HCT116 (cell line): ENCODE measurements around the gene TM7SF2. TPM values are rescaled to one million over a fixed set of nuclear protein-coding genes. Genes with fewer than 3 reads are reported as not detected.

ENCODE experiments used
- ATAC-seq: fragments of 200-7000 bp; cut with Tn5 transposase; 2 replicates; pipeline ENCODE4 v1.9.1; 2020; ENCODE audit warnings: mild to moderate bottlenecking, moderate library complexity
- BruUV-seq: library from RNA; stranded (reverse); fragments of 400-500 nt; replicated peaks from 2 replicates; lab custom pipeline; 2021; lab: Mats Ljungman, UMichigan
- CTCF ChIA-PET: fragments of 300-600 bp; sonication (Branson Sonifier 250); formaldehyde crosslinking; loops from one replicate; lab custom pipeline; 2021; ENCODE audit warnings: antibody characterized with exemption; lab: Charles Lee
- POLR2A ChIA-PET: fragments of 300-600, 350-600 bp; sonication (Branson Sonifier 250); formaldehyde crosslinking; loops from one replicate; lab custom pipeline; 2021; ENCODE audit warnings: antibody characterized with exemption; lab: Charles Lee
- RAD21 ChIA-PET, 2 experiments: fragments of 300-600 bp; sonication (Branson Sonifier 250); formaldehyde crosslinking; loops; one replicate each; lab custom pipeline; 2023; ENCODE audit warnings: low total read pairs in 2 of 2; ENCODE audit not compliant: uncharacterized antibody in 2 of 2, unreplicated experiment in 2 of 2, low non-redundant PET in 1 of 2; lab: Charles Lee
- DNase-seq: peaks from one replicate; pipeline ENCODE4 v3.0.0-alpha.2; 2010; ENCODE audit warnings: low read depth, low spot score
- H2AFZ ChIP-seq: fragments of 200-600 bp; shearing (Covaris generic), sonication (generic); 2 replicates; pipeline ENCODE4 v1.6.1; 2017; ENCODE audit warnings: low read depth, mixed run types, mixed read lengths, antibody characterized with exemption, low read length; ENCODE audit not compliant: poor library complexity, severe bottlenecking
- H3K27ac ChIP-seq: 2 replicates; pipeline ENCODE4 v1.5.1; 2012; ENCODE audit warnings: low read depth, low read length
- H3K27me3 ChIP-seq: fragments of 200-600 bp; sonication (generic); 2 replicates; pipeline ENCODE4 v1.6.1; 2016; ENCODE audit warnings: mixed run types, low read length, mixed read lengths; ENCODE audit not compliant: insufficient read depth
- H3K36me3 ChIP-seq, 2 experiments: fragments of 200-500 bp in 1 of 2; fragments of 200-600 bp in 1 of 2; sonication (Bioruptor generic) in 1 of 2; sonication (generic) in 1 of 2; 2 replicates each; pipeline versions ENCODE4 v1.5.1 to v1.6.1; 2014 to 2016; ENCODE audit warnings: low read length in 2 of 2, inconsistent platforms in 1 of 2, mixed read lengths in 1 of 2, mixed run types in 1 of 2; ENCODE audit not compliant: insufficient read depth in 2 of 2, control insufficient read depth in 1 of 2
- H3K4me1 ChIP-seq, 2 experiments: fragments of 200-600 bp in 1 of 2; sonication (generic) in 1 of 2; 2 replicates each; pipeline versions ENCODE4 v1.5.1 to v1.6.1; 2012 to 2017; ENCODE audit warnings: low read length in 2 of 2, inconsistent platforms in 1 of 2, mild to moderate bottlenecking in 1 of 2, mixed read lengths in 1 of 2, mixed run types in 1 of 2, moderate library complexity in 1 of 2; ENCODE audit not compliant: insufficient read depth in 2 of 2, control insufficient read depth in 1 of 2
- H3K4me2 ChIP-seq: fragments of 200-600 bp; sonication (generic); 2 replicates; pipeline ENCODE4 v1.6.1; 2017; ENCODE audit warnings: mixed run types, low read length, mixed read lengths
- H3K4me3 ChIP-seq, 2 experiments: fragments of 200-600 bp in 1 of 2; sonication (generic) in 1 of 2; replicated peaks in 1 of 2; 2 replicates each; pipeline ENCODE4 v1.5.1; 2011 to 2016; ENCODE audit warnings: low read length in 2 of 2, control low read depth in 1 of 2, low read depth in 1 of 2, mild to moderate bottlenecking in 1 of 2, mixed read lengths in 1 of 2, mixed run types in 1 of 2
- H3K79me2 ChIP-seq: fragments of 200-600 bp; sonication (generic); 2 replicates; pipeline ENCODE4 v1.6.1; 2017; ENCODE audit warnings: mild to moderate bottlenecking, mixed run types, low read length, moderate library complexity, mixed read lengths; ENCODE audit not compliant: insufficient read depth
- H3K9ac ChIP-seq: fragments of 200-600 bp; sonication (generic); 2 replicates; pipeline ENCODE4 v1.6.1; 2016; ENCODE audit warnings: low read length, mixed read lengths
- H3K9me2 ChIP-seq: fragments of 200-600 bp; sonication (generic), shearing (Covaris generic); 2 replicates; pipeline ENCODE4 v1.6.1; 2017; ENCODE audit warnings: mixed run types, mild to moderate bottlenecking, moderate library complexity; ENCODE audit not compliant: insufficient read depth
- H3K9me3 ChIP-seq, 2 experiments: fragments of 200-500 bp in 1 of 2; fragments of 200-600 bp in 1 of 2; sonication (Bioruptor generic) in 1 of 2; sonication (generic) in 1 of 2; 2 replicates each; pipeline ENCODE4 v1.6.1; 2014 to 2017; ENCODE audit warnings: low read length in 2 of 2, mixed read lengths in 2 of 2, inconsistent platforms in 1 of 2, low read depth in 1 of 2, mild to moderate bottlenecking in 1 of 2, mixed run types in 1 of 2, moderate library complexity in 1 of 2; ENCODE audit not compliant: control insufficient read depth in 1 of 2, insufficient read depth in 1 of 2
- H4K20me1 ChIP-seq: fragments of 200-600 bp; sonication (generic), shearing (Covaris generic); 2 replicates; pipeline ENCODE4 v1.6.1; 2017; ENCODE audit warnings: mixed run types, mild to moderate bottlenecking, moderate library complexity; ENCODE audit not compliant: insufficient read depth
- CEBPB ChIP-seq: IDR thresholded peaks from 2 replicates; pipeline ENCODE4 v1.6.1; 2012; ENCODE audit warnings: low read depth
- JUND ChIP-seq: IDR thresholded peaks from 2 replicates; pipeline ENCODE4 v1.6.1; 2012
- REST ChIP-seq: IDR thresholded peaks from 2 replicates; pipeline ENCODE4 v1.6.1; 2012; ENCODE audit warnings: low read depth
- intact Hi-C: fragments of 100-400 bp; cut with micrococcal nuclease; formaldehyde crosslinking; loops from 2 replicates; pipeline ENCODE4 v1.10.0; 2022
- total RNA-seq: library from RNA; stranded (reverse); gene quantifications from one replicate; pipeline ENCODE4 v1.2.1, GENCODE V29; 2021; ENCODE audit not compliant: unreplicated experiment

Gene TM7SF2
- total RNA-seq, 1 experiment from 2014 or later = 52.9 TPM

- TF ChIP-seq REST (no peak), JUND (no peak)
These were observed 23.4 kb downstream of the TM7SF2 start (continued) for GRCh38 chr11:65134952-65135632.

GRCh38 chr11:65135633-65136145 lies 24.0 kb downstream of the TM7SF2 start:
- ATAC-seq (no peak), DNase-seq (no peak)
- H3K36me3 ChIP-seq = peaks cover 10 to 18% of the 10 kb centered on the region in 2 experiments; a peak in 2 of 4 replicates
- H3K27ac ChIP-seq = peak overlapping the region; percentile 89
- H3K4me3 ChIP-seq = peak overlapping the region; percentile 81 to 98
- no peaks in the 10 kb centered on the region for H3K27me3 ChIP-seq
- TF ChIP-seq JUND (no peak), CEBPB (no peak)
- ChIA-PET CTCF (interaction anchor here (1.2 to 2.6 kb wide), 5 partner anchors 18 to 45 kb away, joined by 3 to 9 read pairs (median 6); partner anchors contain the start of genes TM7SF2 and ZNHIT2), POLR2A (interaction anchor here (0.8 to 4.1 kb wide), 14 partner anchors 9 to 332 kb away, joined by 3 to 52 read pairs (median 4); partner anchors contain the start of genes CAPN1, FAU, MRPL49 and SPDYC), RAD21 (interaction anchor here (0.6 to 1.1 kb wide), 3 partner anchors 13 to 46 kb away, joined by 3 to 4 read pairs (median 3); partner anchors contain the start of genes CAPN1 (in 1 of the 2), FAU (in 1 of the 2) and MRPL49 (in 1 of the 2))
- H3K4me1 ChIP-seq = peaks cover 9 to 28% of the 10 kb centered on the region in 2 experiments; a peak in 3 of 4 replicates
- H4K20me1 ChIP-seq = no peaks in the 10 kb centered on the region
- intact Hi-C loops = loop anchor here (2.0 kb wide), 1 partner anchor 45 kb away; the partner anchor contains the start of gene CAPN1
- BruUV-seq = no TSS peak
- no peaks in the 10 kb centered on the region for H3K9me3 ChIP-seq
- peak overlapping the region; percentile 89 for H3K9ac ChIP-seq
- peaks cover 27% of the 10 kb centered on the region for H3K79me2 ChIP-seq
- H3K4me2 ChIP-seq = peak overlapping the region; percentile 95
- no peaks in the 10 kb centered on the region for H3K9me2 ChIP-seq
- no peak overlapping the region for H2AFZ ChIP-seq
